Central memory CD4-positive, alpha-beta T cell (primary cell): ENCODE measurements around the gene ELK3.
A peak's percentile ranks its signal among the peaks of the same experiment; 100 is the strongest.

ENCODE experiments used
- DNase-seq: peaks from one replicate; pipeline ENCODE4 v3.0.0; 2022

The ELK3 gene

DNA sequence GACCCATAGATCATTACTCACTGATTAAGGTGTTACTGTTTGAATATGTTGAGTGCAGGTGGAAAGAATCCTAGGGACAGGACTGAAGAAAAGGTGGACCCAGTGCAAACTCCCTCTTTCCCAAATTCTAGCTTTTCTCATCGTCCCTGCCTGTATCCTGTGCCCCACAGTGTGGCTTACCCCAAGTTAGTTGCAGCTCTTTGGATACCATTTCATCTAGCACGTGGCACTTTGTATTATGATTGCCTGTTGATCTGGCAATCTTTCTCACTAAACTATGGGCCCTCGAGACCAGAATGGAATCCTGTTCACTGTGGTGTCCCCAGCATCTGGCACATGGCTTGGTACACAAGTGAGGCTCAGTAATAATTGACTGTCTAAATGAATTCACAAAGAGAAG, 66.5 kb downstream of the ELK3 start:
- DNase-seq, result no peak

- no peak for DNase-seq
Observed at GRCh38 chr12:96261557-96261956, 67.4 kb downstream of the ELK3 start.

DNA sequence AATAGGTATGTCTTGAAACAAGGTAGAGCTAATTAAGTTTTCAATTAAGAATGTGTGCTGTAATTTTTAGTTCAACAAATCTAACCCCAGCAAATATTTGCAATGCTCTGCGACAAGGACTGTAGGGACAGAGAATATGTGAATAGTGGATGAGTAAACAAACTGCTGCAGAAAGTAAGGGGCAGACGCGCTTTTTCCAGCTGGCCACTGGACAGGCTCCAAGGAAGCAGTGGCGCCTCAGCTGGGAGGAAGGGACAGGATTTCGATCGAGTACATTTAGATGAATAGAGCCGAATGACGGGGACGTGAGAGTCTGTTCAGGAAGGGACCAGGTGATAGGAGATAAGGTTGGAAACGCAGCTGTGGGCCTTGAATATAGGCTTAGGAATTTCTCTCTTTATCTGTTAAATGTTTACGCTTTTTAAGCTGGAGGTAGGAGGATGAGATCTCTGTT, 69.3 kb downstream of the ELK3 start:
- no peak for DNase-seq

- no peak for DNase-seq
Observed at GRCh38 chr12:96265400-96265799, 71.2 kb downstream of the ELK3 start.

- DNase-seq, result no peak
Observed at GRCh38 chr12:96265836-96266235, 71.7 kb downstream of the ELK3 start.

GRCh38 chr12:96266238-96266637, 72.1 kb downstream of the ELK3 start:
- DNase-seq, result no peak

DNA sequence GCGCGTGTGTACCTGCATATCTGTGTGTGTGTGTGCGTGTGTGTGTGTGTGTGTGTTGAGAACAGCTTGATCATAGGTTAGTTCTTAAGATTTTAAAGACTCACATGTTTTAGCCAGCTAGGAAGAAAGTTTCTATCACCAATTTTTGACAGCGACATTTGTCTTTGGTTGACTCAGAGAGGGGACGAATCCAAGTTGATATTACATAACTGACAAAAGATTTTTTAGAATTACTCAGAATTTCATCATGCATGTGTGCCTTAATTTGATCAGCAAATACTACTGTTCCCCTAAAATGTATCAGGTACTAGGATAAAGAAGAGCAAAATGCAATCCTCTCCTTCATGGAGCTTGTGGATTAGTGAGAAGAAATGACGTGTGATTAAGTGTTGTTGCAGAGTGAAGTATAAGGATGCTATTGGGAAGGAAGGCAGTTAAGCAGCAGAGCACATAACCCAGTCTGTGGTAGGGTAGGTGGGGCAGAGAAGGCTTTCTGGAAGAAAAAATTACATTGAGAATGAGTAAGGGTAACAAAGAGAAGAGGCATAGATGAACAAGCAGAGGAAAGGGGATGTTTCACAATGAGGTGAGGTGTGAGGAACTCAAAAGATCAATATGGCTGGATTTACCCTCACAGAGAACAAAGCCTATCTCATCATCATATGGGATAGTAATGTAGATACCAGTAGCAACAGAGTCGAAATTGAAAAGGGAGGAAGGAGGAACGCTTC, 77.5 kb downstream of the ELK3 start:
- no peak for DNase-seq

DNA sequence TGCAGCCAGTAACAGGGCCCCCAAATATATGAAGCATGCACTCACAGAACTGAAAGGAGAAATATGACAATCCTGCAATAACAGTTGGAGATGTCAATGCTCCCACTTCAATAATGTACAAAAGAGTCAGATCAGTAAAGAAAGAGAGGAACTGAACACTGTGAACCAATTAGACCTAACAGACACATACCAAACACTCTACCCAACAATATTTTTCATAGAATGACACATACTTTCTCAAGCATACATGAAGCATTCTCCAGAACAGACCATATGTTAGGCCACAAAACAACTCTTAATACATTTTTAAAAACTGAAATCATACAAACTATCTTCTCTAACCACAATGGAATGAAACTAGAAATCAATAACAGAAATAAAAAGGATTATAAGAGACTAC, 80.2 kb downstream of the ELK3 start:
- DNase-seq, result no peak

DNA sequence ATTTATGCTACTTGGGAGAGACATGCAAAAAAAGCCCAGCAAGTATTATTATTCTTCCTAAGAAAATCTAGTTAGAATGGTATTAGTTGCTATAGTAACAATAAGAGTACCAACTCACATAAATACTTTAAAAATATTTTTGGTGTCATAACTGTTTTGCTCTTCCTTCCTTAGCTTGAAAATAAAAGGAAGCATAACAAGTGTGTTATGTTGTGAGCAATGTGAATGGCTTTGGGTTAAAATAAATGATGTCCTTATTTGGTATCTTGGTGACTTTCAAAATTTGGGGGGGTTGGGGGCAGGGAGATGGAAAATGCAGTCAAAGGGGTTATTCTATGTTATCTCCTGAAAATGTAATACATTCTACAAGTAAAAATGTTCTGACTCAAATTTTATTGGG, 91.0 kb downstream of the ELK3 start:
- DNase-seq, result no peak

- no peak for DNase-seq
Observed at GRCh38 chr12:96289067-96289466, 94.9 kb downstream of the ELK3 start.

DNA sequence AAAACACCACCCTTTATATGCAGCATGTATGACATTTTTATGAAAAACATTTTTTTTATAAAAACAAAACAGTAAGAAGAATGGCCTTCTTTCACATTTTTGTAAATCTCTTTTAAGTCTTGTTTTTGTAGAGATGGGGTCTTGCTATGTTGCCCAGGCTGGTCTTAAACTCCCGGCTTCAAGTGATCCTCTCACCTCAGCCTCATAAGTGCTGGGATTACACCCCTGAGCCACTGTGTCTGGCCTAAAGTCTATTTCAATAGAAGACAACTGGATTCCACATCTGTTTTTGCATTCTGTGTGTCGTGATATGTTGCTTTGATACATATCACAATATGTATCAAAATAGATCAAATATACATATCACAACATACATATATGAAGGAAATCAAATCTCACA, 98.9 kb downstream of the ELK3 start:
- no peak for DNase-seq

DNA sequence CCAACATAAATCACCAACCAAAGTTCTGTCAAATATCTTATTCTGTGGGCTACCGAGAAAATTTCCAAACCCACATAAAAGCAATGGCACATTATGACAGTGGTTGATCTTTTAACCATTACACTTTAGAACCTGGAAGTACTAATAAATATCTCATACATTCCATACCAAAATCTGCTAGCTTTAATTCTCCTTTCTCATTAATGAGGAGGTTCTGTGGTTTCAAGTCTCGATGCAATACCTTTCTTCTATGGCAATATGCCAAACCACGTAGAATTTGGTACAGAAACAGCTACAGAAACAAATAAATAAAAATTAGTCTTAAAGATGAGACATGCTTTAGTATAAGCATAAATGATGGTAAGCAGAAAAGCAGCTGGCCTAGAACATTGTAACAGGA, 100.7 kb downstream of the ELK3 start:
- peak; percentile 44 for DNase-seq

GRCh38 chr12:96295532-96296160, 101.5 kb downstream of the ELK3 start:
- DNase-seq, result no peak

GRCh38 chr12:96297504-96297903, 103.3 kb downstream of the ELK3 start:
- DNase-seq, result no peak

DNA sequence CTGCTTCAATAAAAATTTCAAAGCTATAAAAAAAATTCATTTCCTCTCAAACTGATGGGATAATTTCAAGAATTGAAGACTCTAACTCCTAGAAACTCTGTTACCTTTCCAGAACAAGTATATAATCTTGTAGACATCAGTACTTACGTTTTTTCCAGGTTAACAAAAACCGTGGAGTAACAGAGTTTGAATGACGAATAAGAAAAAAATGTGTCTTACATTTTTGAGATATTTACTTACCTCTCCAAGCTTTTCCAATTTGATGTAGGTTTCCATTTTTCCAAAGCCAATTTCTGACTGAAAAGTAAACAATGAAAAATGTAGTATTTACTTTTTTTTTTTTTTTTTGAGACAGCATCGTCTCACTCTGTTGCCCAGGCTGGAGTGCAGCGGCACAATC, 105.9 kb downstream of the ELK3 start:
- no peak for DNase-seq

DNA sequence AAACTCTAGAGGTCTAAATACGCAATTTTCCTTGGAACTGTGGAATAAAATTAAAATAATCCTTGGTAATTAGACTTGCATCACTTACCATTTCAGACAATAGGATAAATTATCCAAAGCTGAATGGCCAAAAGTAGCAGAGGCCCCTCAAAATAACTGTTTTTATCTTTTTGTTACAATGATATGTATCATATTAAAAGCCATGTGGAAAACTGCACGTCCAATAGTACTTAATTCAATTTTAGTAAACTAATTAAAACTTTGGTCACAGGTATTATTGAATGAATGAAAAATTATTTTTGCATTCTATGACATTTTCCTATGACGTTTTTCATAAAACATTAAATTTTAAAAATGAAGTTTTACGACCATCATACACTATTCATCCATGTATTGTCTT, 107.6 kb downstream of the ELK3 start:
- DNase-seq, result no peak

DNA sequence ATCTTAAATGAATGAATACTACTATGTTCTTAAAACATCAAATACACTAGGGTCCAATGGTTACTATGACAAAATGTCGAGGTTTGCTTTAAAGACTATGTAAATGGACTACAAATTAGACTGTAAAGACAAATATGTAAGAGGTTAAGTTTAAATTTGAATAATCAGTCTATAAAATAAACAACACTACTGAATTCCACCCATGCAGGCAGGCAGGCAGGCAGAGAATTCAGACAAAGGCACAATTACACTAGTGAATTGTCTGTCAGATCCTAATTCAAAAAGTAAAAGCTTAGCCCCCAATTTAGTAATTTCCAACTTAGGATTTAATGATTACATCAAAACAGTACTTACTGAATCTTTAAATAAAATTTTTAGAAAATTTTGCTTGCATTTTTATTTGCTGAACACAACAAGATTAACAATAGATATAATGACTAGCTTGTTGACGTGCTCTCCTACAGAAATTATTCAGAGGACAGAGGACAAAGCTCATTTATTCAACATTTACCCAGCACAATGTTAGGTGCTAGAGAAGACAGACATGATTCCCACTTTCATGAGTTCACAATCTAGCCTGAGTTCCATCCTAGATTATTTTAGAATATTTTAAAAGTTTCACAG, 108.6 kb downstream of the ELK3 start:
- no peak for DNase-seq

DNA sequence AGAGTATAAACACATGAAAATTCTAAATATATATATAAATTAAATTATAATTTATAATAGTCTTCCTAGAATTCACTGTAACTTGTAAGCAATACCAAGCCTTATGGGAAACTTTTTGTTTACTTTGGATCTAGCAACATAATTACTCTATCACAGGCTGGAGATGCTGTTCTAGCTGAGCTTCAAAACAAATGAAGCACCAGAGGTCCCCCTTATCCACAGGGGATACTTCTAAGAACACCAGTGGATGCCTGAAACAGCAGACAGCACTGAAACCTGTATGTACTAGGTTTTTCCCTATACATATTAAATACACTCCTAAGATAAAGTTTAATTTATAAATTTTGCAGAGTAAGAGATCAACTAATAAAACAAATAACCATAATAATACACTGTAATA, 109.5 kb downstream of the ELK3 start:
- no peak for DNase-seq

DNA sequence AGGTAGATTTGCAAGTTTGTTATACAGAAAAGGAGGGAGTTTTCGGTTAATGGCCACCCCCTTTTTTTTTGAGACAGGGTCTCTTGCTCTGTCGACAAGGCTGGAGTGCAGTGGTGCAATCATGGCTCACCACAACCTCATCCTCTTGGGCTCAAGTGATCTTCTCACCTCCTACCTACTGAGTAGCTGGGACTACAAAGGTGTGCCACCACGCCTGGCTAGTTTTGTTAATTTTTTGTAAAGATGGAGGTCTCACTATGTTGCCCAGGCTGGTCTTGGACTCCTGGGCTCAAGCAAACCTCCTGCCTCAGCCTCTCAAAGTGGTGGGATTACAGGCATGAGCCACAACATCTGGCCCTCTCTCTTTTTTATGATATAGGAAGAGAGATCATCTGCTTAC, 111.5 kb downstream of the ELK3 start:
- no peak for DNase-seq

- no peak for DNase-seq
Observed at GRCh38 chr12:96308881-96309280, 114.7 kb downstream of the ELK3 start.

GRCh38 chr12:96310067-96310466, 115.9 kb downstream of the ELK3 start:
- DNase-seq, result no peak

DNA sequence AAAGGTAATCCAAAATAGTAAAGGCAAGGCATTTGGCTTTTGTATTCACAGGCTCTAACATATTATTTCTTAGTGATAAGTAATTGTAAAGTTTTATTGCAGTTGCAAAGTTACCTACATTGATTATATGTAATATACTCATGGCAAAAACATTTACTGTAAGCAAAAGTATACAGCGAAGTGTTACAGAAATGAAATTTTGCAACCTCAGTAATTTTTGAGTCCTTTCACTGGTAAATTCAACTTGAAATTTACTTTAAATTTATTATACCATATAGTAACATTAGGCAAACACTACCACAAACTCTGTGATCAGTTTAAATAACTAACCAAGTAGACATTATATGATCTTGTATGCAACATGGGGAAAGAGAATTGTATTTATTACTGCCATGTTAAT, 117.0 kb downstream of the ELK3 start:
- no peak for DNase-seq

GRCh38 chr12:96313606-96314005, 119.4 kb downstream of the ELK3 start:
- DNase-seq, result no peak

- DNase-seq, result no peak
Observed at GRCh38 chr12:96314723-96315122, 120.5 kb downstream of the ELK3 start.
